Hepatocyte (in vitro differentiated cells): Measurements from ENCODE around the gene HLA-DQA2. TPM values are rescaled to one million over a fixed set of nuclear protein-coding genes. Genes with fewer than 3 reads are reported as not detected.

Experiments
- DNase-seq: peaks from one replicate; pipeline ENCODE4 v3.0.0-alpha.2; 2016; ENCODE audit warnings: low spot score
- H2AFZ ChIP-seq: fragments of 200-600 bp; sonication (generic); 2 replicates; pipeline ENCODE4 v1.6.0; 2016; ENCODE audit warnings: antibody characterized with exemption, mild to moderate bottlenecking
- H3K27ac ChIP-seq: fragments of 200-600 bp; sonication (generic); 2 replicates; pipeline ENCODE4 v1.5.1; 2016; ENCODE audit warnings: mild to moderate bottlenecking
- H3K27me3 ChIP-seq: fragments of 200-600 bp; sonication (generic); 2 replicates; pipeline ENCODE4 v1.6.1; 2016
- H3K36me3 ChIP-seq: fragments of 200-600 bp; sonication (generic); replicated peaks from 2 replicates; pipeline ENCODE4 v1.5.1; 2016; ENCODE audit warnings: low read depth; ENCODE audit not compliant: insufficient read depth
- H3K4me1 ChIP-seq: fragments of 200-600 bp; sonication (generic); 2 replicates; pipeline ENCODE4 v1.5.1; 2016; ENCODE audit warnings: mild to moderate bottlenecking, moderate library complexity; ENCODE audit not compliant: insufficient read depth
- H3K4me2 ChIP-seq: fragments of 200-600 bp; sonication (generic); 2 replicates; pipeline ENCODE4 v1.6.0; 2016
- H3K4me3 ChIP-seq: fragments of 200-600 bp; sonication (generic); 2 replicates; pipeline ENCODE4 v1.5.1; 2016; ENCODE audit warnings: mild to moderate bottlenecking
- H3K79me2 ChIP-seq: fragments of 200-600 bp; sonication (generic); 2 replicates; pipeline ENCODE4 v1.6.0; 2017; ENCODE audit warnings: mild to moderate bottlenecking
- H3K9me2 ChIP-seq: fragments of 200-600 bp; sonication (generic); replicated peaks from 2 replicates; pipeline ENCODE4 v1.6.0; 2017; ENCODE audit warnings: mild to moderate bottlenecking; ENCODE audit not compliant: insufficient read depth
- H3K9me3 ChIP-seq: fragments of 200-600 bp; sonication (generic); 2 replicates; pipeline ENCODE4 v1.5.1; 2016; ENCODE audit warnings: low read depth, mild to moderate bottlenecking
- H4K20me1 ChIP-seq: fragments of 200-600 bp; sonication (generic); 2 replicates; pipeline ENCODE4 v1.6.0; 2016; ENCODE audit warnings: mild to moderate bottlenecking; ENCODE audit not compliant: insufficient read depth, poor library complexity, severe bottlenecking
- CTCF ChIP-seq: fragments of 200-600 bp; sonication (generic); IDR thresholded peaks from 2 replicates; pipeline ENCODE4 v1.5.1; 2016; ENCODE audit warnings: antibody characterized with exemption, mild to moderate bottlenecking; ENCODE audit not compliant: poor library complexity
- EZH2 ChIP-seq: fragments of 200-600 bp; sonication (generic); IDR thresholded peaks from 2 replicates; pipeline ENCODE4 v1.6.1; 2016; ENCODE audit warnings: antibody characterized with exemption, mild to moderate bottlenecking, borderline replicate concordance
- EZH2phosphoT487 ChIP-seq: fragments of 200-600 bp; sonication (generic); IDR thresholded peaks from one replicate; pipeline ENCODE4 v1.6.1; 2018; ENCODE audit warnings: antibody characterized with exemption, mild to moderate bottlenecking, low read depth, moderate library complexity; ENCODE audit not compliant: unreplicated experiment, severe bottlenecking
- WGBS: methylation state at CpG from one replicate; pipeline ENCODE4 v1.1.6; 2016; ENCODE audit warnings: low lambda C conversion rate; ENCODE audit errors: missing lambda C conversion rate; 5-methylcytosine and 5-hydroxymethylcytosine counted together
- microRNA-seq: library from miRNA; unstranded; fragments of <30 nt; microRNA quantifications from one replicate; pipeline ENCODE4, GENCODE V29; 2017
- polyA plus RNA-seq: library from polyadenylated mRNA; unstranded; fragments of >200 nt; fragmentation: Nextera tagmentation; extraction: Ambion mirVana; gene quantifications from 2 replicates; pipeline ENCODE4 v1.2.1, GENCODE V29; 2016
- small RNA-seq: library from RNA; depleted of rRNA; stranded (forward); fragments of <200 nt; gene quantifications from one replicate; pipeline ENCODE3, GENCODE V24; 2014
- total RNA-seq: library from RNA; depleted of rRNA; stranded (reverse); fragments of >200 nt; gene quantifications from 2 replicates; pipeline ENCODE4 v1.2.3, GENCODE V29; 2014

HLA-DQA2 gene
- total and polyA plus RNA-seq, 2 experiments from 2014 or later, result not detected

DNA sequence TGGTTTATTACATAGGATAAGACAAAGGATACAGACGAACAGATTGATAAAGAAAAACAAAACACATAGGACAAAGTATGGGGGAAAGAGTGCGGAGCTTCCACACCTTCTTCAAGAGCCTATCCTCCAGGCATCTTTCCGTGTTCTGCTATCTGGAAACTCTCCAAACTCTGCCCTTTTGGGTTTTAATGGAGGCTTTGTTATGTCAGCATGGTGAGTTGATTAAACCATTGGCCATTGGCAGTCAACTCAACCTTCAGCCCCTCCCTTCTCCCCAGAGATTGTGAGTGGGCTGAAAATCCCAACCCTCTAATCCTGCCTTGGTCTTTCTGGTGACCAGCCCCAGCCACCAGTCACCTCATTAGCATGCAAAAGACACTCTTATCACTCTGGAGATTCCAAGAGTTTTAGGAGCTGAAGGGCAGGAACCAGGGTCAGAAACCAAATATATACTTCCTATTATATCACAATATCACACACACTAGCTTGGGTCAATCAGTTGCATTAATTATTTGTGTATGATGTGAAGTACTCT is 51.8 kb downstream of the HLA-DQA2 start:
- Histone ChIP-seq H3K4me1 (no peaks in the 10 kb centered on the region), H3K36me3 (no peaks in the 10 kb centered on the region), H4K20me1 (no peaks in the 10 kb centered on the region), H2AFZ (no peak overlapping the region), H3K27me3 (peaks cover 32% of the 10 kb centered on the region), H3K4me3 (no peak overlapping the region), H3K27ac (no peak overlapping the region), H3K9me3 (no peaks in the 10 kb centered on the region), H3K9me2 (no peaks in the 10 kb centered on the region), H3K4me2 (no peak overlapping the region), H3K79me2 (no peaks in the 10 kb centered on the region)
- TF ChIP-seq EZH2, result no peak
- TF ChIP-seq EZH2phosphoT487, result no peak
- no peak for TF ChIP-seq CTCF
- DNase-seq, result no peak
- WGBS, result 48% methylated on average over 3 of the region's 3 CpGs

DNA sequence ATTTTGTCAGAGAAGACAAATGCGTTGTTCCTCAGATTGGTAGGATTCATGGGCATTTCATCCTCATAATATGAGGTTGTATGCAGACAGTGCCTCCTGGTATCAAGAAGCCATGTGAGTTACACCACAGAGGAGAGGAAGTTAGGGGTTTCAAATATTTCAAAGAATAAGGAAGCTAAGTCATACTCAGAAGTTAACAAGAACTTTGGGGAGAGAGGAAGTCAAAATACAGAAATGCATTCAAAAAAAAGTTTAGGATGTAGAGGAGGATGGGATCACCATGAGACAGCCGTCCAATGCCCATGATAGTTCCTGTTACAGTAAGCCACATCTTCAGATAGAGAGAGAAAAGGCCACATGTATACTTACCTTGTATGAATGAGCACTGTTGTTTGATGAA is 53.3 kb downstream of the HLA-DQA2 start:
- Histone ChIP-seq H2AFZ (no peak overlapping the region), H3K4me3 (no peak overlapping the region), H3K27ac (no peak overlapping the region), H3K79me2 (no peaks in the 10 kb centered on the region), H3K4me2 (no peak overlapping the region), H3K4me1 (no peaks in the 10 kb centered on the region), H4K20me1 (no peaks in the 10 kb centered on the region), H3K9me3 (no peaks in the 10 kb centered on the region), H3K9me2 (no peaks in the 10 kb centered on the region), H3K27me3 (peaks cover 32% of the 10 kb centered on the region), H3K36me3 (no peaks in the 10 kb centered on the region)
- 87% methylated on average over 2 of the region's 2 CpGs for WGBS
- DNase-seq, result no peak
- TF ChIP-seq CTCF (no peak), EZH2phosphoT487 (no peak), EZH2 (no peak)

Small RNAs within 50 kb of the gene (microRNA-seq; reads per million reads assigned to microRNA genes)
- not detected for gene MIR3135B

Small RNAs within 50 kb of the gene (small RNA-seq; reads per million reads assigned to genes)
- gene MIR3135B, result not detected

Other genes starting within 250 kb of the HLA-DQA2 start
- gene HLA-DRB5, start 211.1 kb upstream of the HLA-DQA2 start, total RNA-seq, result 9.7 and 11.9 TPM in 2 replicates
- gene HLA-DRB5, start 211.1 kb upstream of the HLA-DQA2 start, polyA plus RNA-seq, result 15.2 and 17.0 TPM in 2 replicates
- 59.1 and 60.6 TPM in 2 replicates for gene HLA-DRB1, start 151.5 kb upstream of the HLA-DQA2 start, total RNA-seq
- gene HLA-DRB1, start 151.5 kb upstream of the HLA-DQA2 start, polyA plus RNA-seq, result 72.9 and 77.2 TPM in 2 replicates
- gene HLA-DQA1, start 104.0 kb upstream of the HLA-DQA2 start, total RNA-seq, result not detected in 2 replicates
- not detected in 2 replicates for gene HLA-DQA1, start 104.0 kb upstream of the HLA-DQA2 start, polyA plus RNA-seq
- gene HLA-DQB1, start 74.7 kb upstream of the HLA-DQA2 start, total RNA-seq, result 12.0 and 12.2 TPM in 2 replicates
- 13.0 and 15.2 TPM in 2 replicates for gene HLA-DQB1, start 74.7 kb upstream of the HLA-DQA2 start, polyA plus RNA-seq
- not detected in 2 replicates for gene HLA-DQB2, start 22.1 kb downstream of the HLA-DQA2 start, total RNA-seq
- not detected in 2 replicates for gene HLA-DQB2, start 22.1 kb downstream of the HLA-DQA2 start, polyA plus RNA-seq
- not detected in 2 replicates for gene HLA-DOB, start 75.6 kb downstream of the HLA-DQA2 start, total RNA-seq
- 0.94 TPM in 1 of 2 replicates, not detected in the other for gene HLA-DOB, start 75.6 kb downstream of the HLA-DQA2 start, polyA plus RNA-seq
- 5.9 and 11.7 TPM in 2 replicates for gene TAP2, start 97.3 kb downstream of the HLA-DQA2 start, total RNA-seq
- gene TAP2, start 97.3 kb downstream of the HLA-DQA2 start, polyA plus RNA-seq, result 1.2 and 1.7 TPM in 2 replicates
- 19.1 and 25.7 TPM in 2 replicates for gene PSMB8, start 102.7 kb downstream of the HLA-DQA2 start, total RNA-seq
- 18.6 and 36.7 TPM in 2 replicates for gene PSMB8, start 102.7 kb downstream of the HLA-DQA2 start, polyA plus RNA-seq
- gene TAP1, start 112.3 kb downstream of the HLA-DQA2 start, total RNA-seq, result 13.7 and 15.2 TPM in 2 replicates
- gene TAP1, start 112.3 kb downstream of the HLA-DQA2 start, polyA plus RNA-seq, result 11.0 and 14.1 TPM in 2 replicates
- 1.3 TPM in 1 of 2 replicates, not detected in the other for gene PSMB9, start 112.8 kb downstream of the HLA-DQA2 start, total RNA-seq
- gene PSMB9, start 112.8 kb downstream of the HLA-DQA2 start, polyA plus RNA-seq, result 3.1 and 3.3 TPM in 2 replicates
- 1.00 and 1.0 TPM in 2 replicates for gene HLA-DMB, start 199.6 kb downstream of the HLA-DQA2 start, total RNA-seq
- gene HLA-DMB, start 199.6 kb downstream of the HLA-DQA2 start, polyA plus RNA-seq, result 1.7 TPM in 1 of 2 replicates, not detected in the other
- 9.0 and 9.5 TPM in 2 replicates for gene HLA-DMA, start 211.7 kb downstream of the HLA-DQA2 start, total RNA-seq
- 4.7 and 9.2 TPM in 2 replicates for gene HLA-DMA, start 211.7 kb downstream of the HLA-DQA2 start, polyA plus RNA-seq
- gene BRD2, start 227.2 kb downstream of the HLA-DQA2 start, total RNA-seq, result 132 and 133 TPM in 2 replicates
- 106 and 118 TPM in 2 replicates for gene BRD2, start 227.2 kb downstream of the HLA-DQA2 start, polyA plus RNA-seq